Uterus (tissue), 2 donors: ENCODE results near the gene HORMAD1.

ENCODE experiments used
- CTCF ChIP-seq, 4 experiments: fragments of 200-600 bp in 2 of 4; fragments of 450-650 bp in 2 of 4; sonication (generic) in 2 of 4; IDR thresholded peaks; one replicate each; pipeline ENCODE4 v1.5.1; 2016 to 2019; ENCODE audit warnings: antibody characterized with exemption in 4 of 4, mild to moderate bottlenecking in 2 of 4, moderate library complexity in 1 of 4
- POLR2A ChIP-seq, 2 donors: fragments of 450-650 bp; IDR thresholded peaks; one replicate each; pipeline ENCODE4 v1.6.1; 2016; ENCODE audit warnings: antibody characterized with exemption in 2 of 2, mild to moderate bottlenecking in 1 of 2, moderate library complexity in 1 of 2

GRCh38 chr1:150660584-150660983 lies 60.1 kb downstream of the HORMAD1 start:
- TF ChIP-seq CTCF (IDR thresholded peaks at IDR 0.05) (no peak), POLR2A (IDR thresholded peaks at IDR 0.05) (no peak)
